Stomach (tissue), 9 donors: ENCODE data around the gene ZFAND4. TPM values are rescaled to one million over a fixed set of nuclear protein-coding genes. Genes with fewer than 3 reads are reported as not detected.
"Not testable (repeated sequence)": the region's sequence is repeated elsewhere in the genome, so short reads cannot be mapped to it uniquely, and the experiment has no call there.

Experiments used
- DNase-seq, 2 donors: peaks; one replicate each; pipeline versions ENCODE4 v3.0.0 to v3.0.0-alpha.2; 2013 to 2019
- H3K27ac ChIP-seq, 5 donors: fragments of 200-600 bp in 4 of 5; sonication (generic) in 4 of 5; one replicate each; pipeline ENCODE4 v1.5.1; 2013 to 2019; ENCODE audit warnings: mild to moderate bottlenecking in 1 of 5, moderate library complexity in 1 of 5
- H3K27me3 ChIP-seq, 3 donors: fragments of 200-600 bp; sonication (generic); one replicate each; pipeline ENCODE4 v1.5.1; 2017 to 2019; ENCODE audit warnings: mixed run types in 1 of 3
- H3K36me3 ChIP-seq, 4 donors: fragments of 200-600 bp; sonication (generic); 1 replicate in 3 of 4; 2 replicates in 1 of 4; pipeline ENCODE4 v1.5.1; 2016 to 2019
- H3K4me1 ChIP-seq, 4 donors: fragments of 200-600 bp; sonication (generic); one replicate each; pipeline ENCODE4 v1.5.1; 2016 to 2019
- H3K4me3 ChIP-seq, 4 donors: fragments of 200-600 bp; sonication (generic) in 3 of 4; one replicate each; pipeline ENCODE4 v1.5.1; 2016 to 2019; ENCODE audit warnings: mild to moderate bottlenecking in 1 of 4
- H3K9me3 ChIP-seq, 4 donors: fragments of 200-600 bp; sonication (generic); one replicate each; pipeline ENCODE4 v1.5.1; 2016 to 2019
- EP300 ChIP-seq: sonication (generic); formaldehyde crosslinking; IDR thresholded peaks from one replicate; pipeline ENCODE4 v1.6.1; 2017; ENCODE audit warnings: antibody characterized with exemption
- POLR2A ChIP-seq, 4 donors: fragments of 450-650 bp; IDR thresholded peaks; one replicate each; pipeline ENCODE4 v1.6.1; 2016; ENCODE audit warnings: antibody characterized with exemption in 4 of 4, control low read depth in 2 of 4, mild to moderate bottlenecking in 1 of 4, moderate library complexity in 1 of 4
- POLR2AphosphoS5 ChIP-seq, 3 donors: sonication (generic); formaldehyde crosslinking; IDR thresholded peaks; one replicate each; pipeline ENCODE4 v1.6.1; 2016; ENCODE audit warnings: antibody characterized with exemption in 3 of 3
- WGBS, 5 donors: extraction: QIAGEN DNeasy Blood & Tissue Kit in 3 of 5; methylation state at CpG; one replicate each; pipeline versions ENCODE4 v1.1.5 to v1.1.7; 2013 to 2018; 5-methylcytosine and 5-hydroxymethylcytosine counted together
- intact Hi-C: fragments of 100-400 bp; cut with DNase I; formaldehyde crosslinking; loops from one replicate; pipeline ENCODE4 v1.15.1; 2023; ENCODE audit warnings: low total_unique reads
- polyA plus RNA-seq, 3 donors: library from polyadenylated mRNA; stranded (reverse); fragments of 200-250 nt; gene quantifications; one replicate each; pipeline ENCODE4 v1.2.3, GENCODE V29; 2013
- total RNA-seq, 5 donors: library from RNA; depleted of rRNA; stranded (reverse); fragments of >200 nt; gene quantifications; one replicate each; pipeline versions ENCODE4 v1.1.0 to v1.2.3, GENCODE V29; 2014 to 2016
- TF ChIP-seq, protein P1 (sequence below), 7 experiments: fragments of 450-650 bp in 4 of 7; fragments of 200-600 bp in 3 of 7; sonication (generic) in 3 of 7; IDR thresholded peaks; one replicate each; pipeline ENCODE4 v1.5.1; 2016 to 2019; ENCODE audit warnings: antibody characterized with exemption in 7 of 7, control low read depth in 2 of 7, mild to moderate bottlenecking in 1 of 7
- donor health status: healthy with polysubstance abuse.
- donor health status: Bipolar disorder and iron deficiency.
- donor health status: healthy.

Gene ZFAND4
- total and polyA plus RNA-seq, 8 donors, result 3.2 to 179 (median 7.0) TPM

DNA sequence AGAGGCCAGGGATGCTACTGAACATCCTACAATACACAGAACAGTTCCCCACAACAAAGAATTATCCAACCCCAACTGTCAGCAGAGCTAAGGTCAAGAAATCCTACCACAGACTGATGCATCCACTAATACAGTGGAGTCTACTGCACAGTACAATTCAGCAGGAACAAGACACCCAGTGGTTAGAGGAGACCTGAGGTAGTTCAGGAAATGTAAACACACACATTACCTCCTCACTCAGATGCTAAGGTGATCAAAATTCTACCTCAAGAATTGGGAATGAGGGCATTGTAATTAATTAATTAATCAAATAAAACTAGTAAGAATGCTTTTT, 91.4 kb downstream of the ZFAND4 start:
- Histone ChIP-seq H3K36me3 (no peaks in the 10 kb centered on the region), H3K4me3 (peak overlapping the region in 2 of 4 donors; percentile 28 to 39), H3K27me3 (no peaks in the 10 kb centered on the region), H3K9me3 (peaks cover 0 to 6% (median 1%) of the 10 kb centered on the region in 4 donors), H3K27ac (peak overlapping the region in 4 of 5 donors; percentile 45 to 83 (median 50)), H3K4me1 (peaks cover 9 to 32% (median 20%) of the 10 kb centered on the region in 4 donors)
- TF ChIP-seq, protein P1, sequence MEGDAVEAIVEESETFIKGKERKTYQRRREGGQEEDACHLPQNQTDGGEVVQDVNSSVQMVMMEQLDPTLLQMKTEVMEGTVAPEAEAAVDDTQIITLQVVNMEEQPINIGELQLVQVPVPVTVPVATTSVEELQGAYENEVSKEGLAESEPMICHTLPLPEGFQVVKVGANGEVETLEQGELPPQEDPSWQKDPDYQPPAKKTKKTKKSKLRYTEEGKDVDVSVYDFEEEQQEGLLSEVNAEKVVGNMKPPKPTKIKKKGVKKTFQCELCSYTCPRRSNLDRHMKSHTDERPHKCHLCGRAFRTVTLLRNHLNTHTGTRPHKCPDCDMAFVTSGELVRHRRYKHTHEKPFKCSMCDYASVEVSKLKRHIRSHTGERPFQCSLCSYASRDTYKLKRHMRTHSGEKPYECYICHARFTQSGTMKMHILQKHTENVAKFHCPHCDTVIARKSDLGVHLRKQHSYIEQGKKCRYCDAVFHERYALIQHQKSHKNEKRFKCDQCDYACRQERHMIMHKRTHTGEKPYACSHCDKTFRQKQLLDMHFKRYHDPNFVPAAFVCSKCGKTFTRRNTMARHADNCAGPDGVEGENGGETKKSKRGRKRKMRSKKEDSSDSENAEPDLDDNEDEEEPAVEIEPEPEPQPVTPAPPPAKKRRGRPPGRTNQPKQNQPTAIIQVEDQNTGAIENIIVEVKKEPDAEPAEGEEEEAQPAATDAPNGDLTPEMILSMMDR (IDR thresholded peaks at IDR 0.05), result no peak
- TF ChIP-seq EP300 (no peak), POLR2AphosphoS5 (IDR thresholded peaks at IDR 0.05) (no peak), POLR2A (IDR thresholded peaks at IDR 0.05) (no peak)
- intact Hi-C loops, result no loop called here
- DNase-seq, result no peak

- Histone ChIP-seq H3K27me3 (no peaks in the 10 kb centered on the region), H3K36me3 (no peaks in the 10 kb centered on the region), H3K9me3 (peaks cover 0 to 6% (median 0%) of the 10 kb centered on the region in 4 donors), H3K4me3 (peak overlapping the region; percentile 2 to 39 (median 20)), H3K4me1 (peaks cover 9 to 32% (median 20%) of the 10 kb centered on the region in 4 donors), H3K27ac (peak overlapping the region; percentile 45 to 83 (median 55))
- intact Hi-C loops, result no loop called here
- TF ChIP-seq EP300 (no peak), POLR2AphosphoS5 (IDR thresholded peaks at IDR 0.05) (no peak), POLR2A (IDR thresholded peaks at IDR 0.05) (no peak)
- TF ChIP-seq, protein P1 (IDR thresholded peaks at IDR 0.05), result no peak
- DNase-seq, result peak in 1 of 2 donors; percentile 55
- WGBS, 5 donors, result 16 to 29% (median 23%) methylated on average over 8 of the region's 8 CpGs
Measured at GRCh38 chr10:45580371-45581215, 92.0 kb downstream of the ZFAND4 start.

DNA sequence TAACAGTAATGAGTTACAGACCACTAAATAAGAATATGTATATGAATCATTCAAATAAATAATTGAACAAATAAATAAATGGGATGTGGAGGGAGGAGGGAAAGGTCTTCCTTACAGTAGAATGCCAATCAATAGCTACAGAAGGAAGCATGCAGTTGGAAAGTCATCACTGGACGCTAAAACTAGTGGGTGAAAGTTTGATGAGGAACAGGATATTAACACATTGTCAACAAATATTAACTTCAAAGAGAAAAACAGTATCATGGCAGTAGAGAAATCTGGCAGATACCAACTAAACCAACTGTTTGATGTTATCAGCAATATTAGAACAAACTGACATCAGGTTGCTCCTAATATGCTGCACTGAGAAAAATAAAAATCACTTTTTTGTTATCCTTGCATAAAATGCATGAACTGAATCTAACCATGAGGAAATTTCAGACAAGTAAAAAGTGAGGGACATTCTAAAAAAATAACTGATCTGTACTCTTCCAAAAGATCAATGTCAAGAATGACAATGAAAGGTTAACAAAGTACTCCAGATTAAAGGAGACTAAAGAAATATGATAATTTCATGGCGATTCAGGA, 94.1 kb downstream of the ZFAND4 start:
- Histone ChIP-seq H3K27ac (no peak overlapping the region), H3K9me3 (no peaks in the 10 kb centered on the region), H3K36me3 (no peaks in the 10 kb centered on the region), H3K4me1 (peaks cover 9 to 32% (median 20%) of the 10 kb centered on the region in 4 donors), H3K27me3 (no peaks in the 10 kb centered on the region), H3K4me3 (no peak overlapping the region)
- no peak for DNase-seq
- 49 to 66% (median 62%) methylated on average over 2 of the region's 2 CpGs for WGBS, 5 donors
- intact Hi-C loops, result no loop called here
- TF ChIP-seq POLR2AphosphoS5 (IDR thresholded peaks at IDR 0.05) (no peak), EP300 (no peak), POLR2A (IDR thresholded peaks at IDR 0.05) (no peak)
- TF ChIP-seq, protein P1 (IDR thresholded peaks at IDR 0.05), result no peak

GRCh38 chr10:45575966-45576597, 96.5 kb downstream of the ZFAND4 start:
- Histone ChIP-seq H3K9me3 (no peaks in the 10 kb centered on the region), H3K27ac (no peak overlapping the region), H3K4me1 (peaks cover 4 to 18% (median 8%) of the 10 kb centered on the region in 4 donors), H3K36me3 (no peaks in the 10 kb centered on the region), H3K4me3 (no peak overlapping the region), H3K27me3 (no peaks in the 10 kb centered on the region)
- intact Hi-C loops, result no loop called here
- DNase-seq, result no peak
- TF ChIP-seq EP300, result no peak
- TF ChIP-seq, protein P1 (IDR thresholded peaks at IDR 0.05), result no peak
- TF ChIP-seq POLR2AphosphoS5 (IDR thresholded peaks at IDR 0.05), result no peak
- TF ChIP-seq POLR2A (IDR thresholded peaks at IDR 0.05), result no peak
- WGBS, 5 donors, result 84 to 95% (median 89%) methylated on average over 3 of the region's 3 CpGs

- H3K36me3 ChIP-seq, H3K27ac ChIP-seq, H3K4me1 ChIP-seq, intact Hi-C loops, H3K27me3 ChIP-seq, H3K9me3 ChIP-seq, H3K4me3 ChIP-seq, DNase-seq: not testable (repeated sequence)
- WGBS, 5 donors, result 88 to 93% (median 92%) methylated on average over 11 of the region's 11 CpGs
Measured at GRCh38 chr10:45575032-45575761, 97.4 kb downstream of the ZFAND4 start.
